GM18907 (cell line): ENCODE data around the gene HOXA5.

Experiments used
- ATAC-seq: cut with Tn5 transposase; IDR thresholded peaks from one replicate; pipeline ENCODE4 v1.9.1; 2021; ENCODE audit warnings: mild to moderate bottlenecking, moderate library complexity; ENCODE audit not compliant: unreplicated experiment

HOXA5 gene

DNA sequence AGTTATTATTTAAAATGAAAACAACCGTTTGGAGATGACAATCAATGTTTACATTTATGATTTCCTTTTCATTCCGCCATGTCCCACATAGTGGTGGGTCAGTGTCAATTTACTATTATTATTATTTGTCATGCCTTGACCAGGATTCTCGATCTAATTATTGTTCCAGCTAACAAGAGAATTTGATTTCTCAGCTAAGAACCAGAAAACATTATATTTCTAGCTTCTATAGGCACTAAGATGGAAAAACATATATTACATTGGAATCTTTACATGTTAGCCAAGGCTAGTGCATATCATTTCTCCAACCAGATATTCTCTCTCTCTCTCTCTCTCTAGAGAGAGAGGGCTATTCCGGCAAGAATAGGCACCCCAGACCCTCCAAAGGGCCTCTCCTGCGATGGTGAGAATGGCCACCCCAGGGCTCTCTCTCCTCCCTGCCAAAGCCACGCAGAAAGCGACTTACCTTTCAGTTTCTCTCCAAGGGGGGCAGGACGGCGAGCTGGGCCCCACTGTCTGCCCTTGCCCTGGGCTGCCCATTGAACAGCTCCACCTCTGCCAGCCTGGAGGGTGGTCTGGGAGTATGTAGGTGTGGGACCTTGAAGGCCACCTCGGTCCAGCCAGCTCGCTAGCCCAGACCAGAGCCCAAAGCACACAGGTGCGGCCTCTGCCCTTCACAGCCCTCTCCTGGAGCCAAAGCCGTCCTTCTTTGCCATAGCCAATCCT is 6.5 kb upstream of the HOXA5 start:
- no peak for ATAC-seq

DNA sequence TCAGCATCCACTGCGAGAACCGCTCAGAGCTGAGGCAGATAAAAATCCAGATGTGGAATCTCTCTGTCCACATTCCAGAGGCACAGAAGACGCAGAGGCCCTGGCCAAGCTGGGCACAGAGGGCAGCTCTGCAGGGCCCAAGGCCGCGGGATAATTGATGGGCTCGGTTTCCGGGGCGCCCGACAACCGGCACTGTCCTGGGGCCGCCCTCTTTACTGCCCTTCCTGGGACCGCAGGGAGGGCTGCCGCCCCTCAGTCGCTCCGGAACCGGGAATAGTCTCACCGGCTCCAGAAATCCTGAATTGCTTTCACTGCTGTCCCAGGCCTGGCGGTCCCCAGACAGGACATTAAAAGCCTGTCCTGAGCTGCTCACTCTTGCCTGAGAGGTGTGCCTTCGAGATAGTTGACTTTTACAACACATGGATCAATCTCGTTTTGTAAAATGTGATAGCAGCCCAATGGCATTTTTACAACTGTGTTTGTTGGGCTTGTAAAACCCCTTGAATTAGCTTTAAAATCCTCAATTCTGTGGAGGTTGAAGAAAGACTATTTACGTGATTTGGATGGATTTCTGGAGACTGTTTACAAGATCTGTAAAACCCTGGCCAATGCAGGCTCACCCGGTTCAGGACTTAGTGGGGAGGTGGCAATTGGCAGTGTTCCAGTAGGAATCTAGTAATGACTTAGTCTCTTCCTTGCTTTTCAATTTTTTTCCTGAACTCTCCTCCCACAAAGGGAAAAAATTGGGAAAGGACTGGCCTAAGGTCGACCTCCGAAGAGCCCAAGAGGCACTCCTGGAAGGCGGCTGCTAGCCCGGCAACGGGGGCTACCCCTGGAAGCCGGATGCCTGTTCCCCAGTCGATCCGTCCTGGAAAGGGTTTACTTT is 5.5 kb upstream of the HOXA5 start:
- no peak for ATAC-seq

DNA sequence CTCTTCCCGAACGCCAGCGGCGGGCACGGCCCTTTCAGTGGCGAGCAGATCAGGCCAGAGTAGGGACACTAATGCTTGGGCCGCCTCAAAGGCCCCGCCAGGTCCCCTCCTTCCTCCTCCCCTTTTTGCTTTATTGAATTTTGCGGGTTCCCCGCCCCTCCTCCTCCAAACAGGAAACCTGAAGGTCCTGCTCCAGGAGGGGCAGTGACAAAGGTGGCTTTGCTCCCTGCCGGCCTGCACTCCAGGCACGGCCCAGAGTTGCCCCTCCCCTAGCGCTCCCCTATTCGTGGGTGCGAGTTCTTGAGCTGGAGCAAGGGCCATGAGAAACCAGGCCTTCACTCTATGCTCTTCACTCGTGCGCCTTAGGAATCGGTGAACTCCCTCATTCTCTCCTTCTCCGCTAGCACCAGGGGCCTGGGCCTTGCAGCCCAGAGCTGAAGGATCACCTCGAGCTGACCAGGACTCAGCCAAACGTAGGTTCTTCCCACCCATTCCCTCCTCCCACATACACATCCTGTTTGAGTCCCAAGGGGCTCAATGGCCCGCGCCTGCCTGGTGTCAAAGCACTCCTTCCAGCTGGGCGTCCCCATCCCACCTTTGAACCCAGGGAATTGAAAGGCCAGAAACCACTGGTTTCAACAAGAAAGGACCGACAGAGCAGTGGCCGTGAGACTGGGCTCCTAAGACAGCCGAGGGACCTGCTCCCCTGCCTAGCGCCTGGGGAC is 4.7 kb upstream of the HOXA5 start:
- ATAC-seq, result no peak

DNA sequence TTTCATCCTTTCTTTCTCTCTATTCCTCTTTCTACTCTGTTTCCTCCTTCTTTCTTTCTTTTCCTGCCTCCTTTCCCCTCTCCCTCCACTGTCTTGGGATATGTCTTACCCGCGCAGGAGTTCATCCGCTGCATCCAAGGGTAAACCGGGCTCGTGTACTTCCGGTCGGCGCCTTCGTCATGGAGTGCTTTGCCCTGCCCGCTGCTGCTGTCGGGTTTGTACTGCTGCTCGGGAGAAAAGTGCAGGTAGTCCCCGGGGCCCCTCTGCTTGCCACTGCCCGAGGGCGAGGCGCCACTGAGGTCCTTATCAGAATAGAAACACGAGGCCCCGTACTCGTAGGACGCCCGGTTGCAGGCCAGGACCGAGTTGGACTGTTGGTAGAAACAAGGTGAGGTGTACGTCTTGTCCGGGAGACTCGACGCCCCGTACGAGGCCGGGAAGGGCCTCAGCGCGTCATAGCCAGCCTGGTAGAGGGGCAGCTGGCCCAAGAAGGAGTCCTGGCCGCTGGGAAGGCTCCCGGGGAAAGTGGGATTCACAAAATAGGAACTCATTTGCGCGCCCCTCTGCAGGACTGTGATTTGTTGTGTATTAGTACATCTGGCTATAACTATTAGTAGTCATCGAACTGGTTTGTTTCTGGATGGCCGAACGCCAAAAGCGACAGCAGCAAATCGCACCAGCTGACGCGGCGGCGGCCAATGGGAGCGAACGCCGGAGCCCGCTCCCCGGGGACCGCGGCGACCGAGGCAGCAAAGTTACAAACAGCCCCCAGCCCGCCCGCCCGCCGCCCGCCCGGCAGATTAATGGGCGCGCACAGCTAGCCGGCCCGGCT is 3.9 kb upstream of the HOXA5 start, which contains the start of gene HOXA6:
Gene HOXA6 (minus strand): TSS at position 576 of the 832 bp plus-strand sequence. CDS start 25 bp downstream, at position 551.
- no peak for ATAC-seq

DNA sequence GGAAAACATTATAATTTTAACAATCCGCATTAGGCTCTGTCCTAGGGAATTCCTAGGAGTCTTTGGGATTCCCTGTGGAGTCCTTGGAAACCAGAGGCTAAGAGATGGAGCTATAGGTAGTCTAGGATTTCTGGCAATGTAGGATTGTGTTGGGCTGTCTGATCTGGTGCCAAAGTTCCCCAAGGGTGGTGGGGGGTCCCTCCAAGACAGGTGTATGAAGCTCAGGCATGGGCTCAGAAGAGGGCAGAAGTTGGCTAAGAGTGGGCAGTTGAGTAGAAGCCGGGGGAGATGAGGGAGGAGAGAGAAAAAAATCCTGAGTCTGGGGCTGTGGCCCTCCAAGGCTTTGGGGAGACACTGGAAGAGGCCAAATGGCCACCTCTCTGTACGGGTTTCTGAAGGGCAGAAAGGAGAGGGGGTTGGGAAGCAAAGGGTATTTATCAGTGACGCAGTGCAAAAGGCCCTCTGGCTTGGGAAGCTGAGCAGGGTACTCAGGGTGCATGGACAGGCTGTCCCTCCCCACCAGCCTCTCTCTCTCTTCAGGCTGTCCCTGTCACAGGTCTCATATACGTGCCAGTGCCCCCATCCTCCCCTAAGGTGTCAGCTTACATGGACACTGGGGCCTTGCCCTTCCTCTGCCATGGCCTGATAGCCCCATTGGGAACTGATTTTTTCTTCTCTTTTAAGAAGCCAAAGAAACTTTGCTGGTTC is 3.2 kb upstream of the HOXA5 start:
- ATAC-seq, result no peak

DNA sequence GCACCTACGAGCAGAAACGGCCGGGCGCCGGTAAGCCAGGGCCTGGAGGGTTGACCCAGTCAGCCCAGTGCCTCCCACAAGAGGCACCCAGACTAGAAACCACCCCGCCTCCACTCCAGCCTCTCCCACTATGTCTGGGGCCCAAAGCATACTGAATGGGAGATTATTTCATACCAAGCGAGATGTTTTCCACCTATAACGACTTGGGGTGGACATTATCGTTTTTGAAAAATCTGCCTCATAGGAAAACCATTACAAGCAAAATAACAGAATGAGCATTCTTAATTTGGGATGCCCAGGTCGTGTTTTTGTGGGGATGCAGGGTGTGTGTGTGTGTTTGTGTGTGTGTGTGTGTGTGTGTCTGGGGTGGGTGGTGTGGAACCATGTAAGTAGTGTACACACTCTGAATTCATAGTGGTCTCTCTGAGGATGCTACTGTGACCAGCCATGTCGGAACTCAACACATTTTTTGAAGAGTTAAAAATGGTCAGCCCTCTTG is 2.5 kb upstream of the HOXA5 start:
- no peak for ATAC-seq

DNA sequence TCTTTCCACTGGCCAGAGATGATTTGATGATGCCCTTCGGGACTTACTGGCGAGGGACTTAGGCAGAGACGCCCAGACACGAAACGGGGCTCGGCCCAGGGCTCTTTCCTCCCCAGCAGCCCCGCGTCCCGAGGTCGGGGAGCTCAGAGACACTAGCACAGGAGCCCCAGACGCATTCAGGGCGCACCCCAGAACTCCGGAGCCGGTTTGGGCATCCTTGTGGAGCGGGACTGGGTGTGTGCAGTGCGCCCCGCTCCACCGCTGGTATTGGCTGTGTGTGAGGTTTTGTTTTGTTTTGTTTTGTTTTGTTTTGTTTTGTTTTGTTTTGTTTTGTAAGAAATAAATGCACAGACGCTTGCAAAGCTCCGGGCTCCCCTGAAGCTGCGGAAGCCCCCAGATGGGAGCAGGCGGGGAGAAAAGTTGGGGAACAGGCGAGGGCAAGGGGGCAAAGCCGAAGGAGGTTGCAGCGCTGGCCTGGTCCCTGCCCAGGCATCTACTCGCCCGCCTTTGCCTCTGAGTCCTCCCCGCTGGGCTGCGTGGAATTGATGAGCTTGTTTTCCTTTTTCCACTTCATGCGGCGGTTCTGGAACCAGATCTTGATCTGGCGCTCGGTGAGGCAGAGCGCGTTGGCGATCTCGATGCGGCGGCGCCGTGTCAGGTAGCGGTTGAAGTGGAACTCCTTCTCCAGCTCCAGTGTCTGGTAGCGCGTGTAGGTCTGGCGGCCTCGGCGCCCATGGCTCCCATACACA is 1.9 kb upstream of the HOXA5 start:
- no peak for ATAC-seq

DNA sequence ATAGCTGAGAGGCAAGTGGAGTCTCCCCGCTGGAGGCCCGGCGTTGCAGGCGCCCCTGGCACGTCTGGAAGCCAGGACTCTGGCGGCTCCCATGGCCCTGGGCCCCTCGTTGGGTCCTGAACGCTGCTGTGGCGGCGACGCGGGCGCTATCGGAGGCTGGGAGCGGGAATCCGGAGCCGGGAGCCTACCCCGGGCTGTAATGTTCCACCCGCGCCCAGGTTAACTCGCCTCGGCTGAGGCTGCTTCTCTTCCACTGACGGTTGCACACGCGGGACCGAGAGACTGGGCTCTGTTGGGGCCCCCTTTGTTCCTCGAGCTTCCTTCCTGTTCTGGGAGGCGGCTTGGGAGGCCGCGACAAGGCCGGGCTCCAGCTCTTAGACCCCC is 1.3 kb upstream of the HOXA5 start:
- no peak for ATAC-seq

DNA sequence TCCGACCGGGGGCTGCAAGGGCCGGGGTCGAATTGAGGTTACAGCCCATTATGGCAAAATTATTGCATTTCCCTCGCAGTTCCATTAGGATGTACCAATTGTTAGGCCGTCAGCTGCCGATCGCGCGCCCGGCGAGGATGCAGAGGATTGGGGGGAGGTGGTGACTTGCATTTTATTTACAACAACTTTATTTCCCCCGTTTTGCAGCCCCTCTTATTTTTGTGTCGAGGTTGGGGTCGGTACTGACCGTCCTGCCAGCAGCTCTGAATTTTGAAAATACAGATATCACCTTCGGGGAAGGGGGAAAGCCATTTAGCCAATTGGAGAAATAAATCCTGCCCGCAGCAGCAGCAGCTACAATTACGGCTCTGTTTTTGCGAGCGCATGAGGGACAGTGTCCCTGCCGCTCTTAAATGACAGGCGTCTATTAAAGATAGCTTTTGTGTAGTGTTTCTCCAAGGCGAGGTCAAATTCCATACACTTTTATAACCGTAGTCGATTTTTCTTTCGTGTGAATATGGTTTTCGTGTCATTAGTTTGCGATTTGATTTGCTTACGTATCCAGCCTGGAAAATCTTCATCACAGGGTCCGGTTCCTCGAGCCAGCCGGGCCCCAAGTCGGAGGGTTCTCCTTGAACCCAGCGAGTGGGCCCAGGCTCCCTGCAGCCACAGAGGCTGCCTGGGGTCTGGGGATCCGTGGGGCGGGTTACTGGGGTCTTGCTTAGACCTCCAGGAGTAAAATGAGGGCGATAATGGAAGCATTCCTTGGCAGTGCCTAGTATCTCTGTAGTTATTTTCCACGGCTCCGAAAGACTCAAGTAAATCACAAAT is 684 bp upstream of the HOXA5 start:
- ATAC-seq, result no peak

DNA sequence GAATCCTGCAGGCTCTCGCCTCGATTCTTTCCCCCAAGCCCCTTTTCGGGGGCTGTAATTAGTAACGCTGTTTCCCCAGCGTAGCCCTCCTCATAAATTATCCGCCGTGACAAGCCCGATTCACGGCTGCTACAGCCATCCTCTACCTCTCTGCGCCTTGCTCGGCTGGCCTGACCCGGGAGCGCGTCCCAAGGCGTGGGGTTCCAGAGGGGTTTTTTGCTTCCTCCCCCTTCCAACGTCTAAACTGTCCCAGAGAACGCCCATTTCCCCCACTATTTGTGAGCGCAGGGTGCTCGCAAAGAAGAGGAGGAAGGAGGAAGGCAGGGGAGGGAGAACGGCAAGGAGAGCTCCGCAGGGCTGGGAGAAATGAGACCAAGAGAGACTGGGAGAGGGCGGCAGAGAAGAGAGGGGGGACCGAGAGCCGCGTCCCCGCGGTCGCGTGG is 880 bp downstream of the HOXA5 start:
- ATAC-seq, result no peak

DNA sequence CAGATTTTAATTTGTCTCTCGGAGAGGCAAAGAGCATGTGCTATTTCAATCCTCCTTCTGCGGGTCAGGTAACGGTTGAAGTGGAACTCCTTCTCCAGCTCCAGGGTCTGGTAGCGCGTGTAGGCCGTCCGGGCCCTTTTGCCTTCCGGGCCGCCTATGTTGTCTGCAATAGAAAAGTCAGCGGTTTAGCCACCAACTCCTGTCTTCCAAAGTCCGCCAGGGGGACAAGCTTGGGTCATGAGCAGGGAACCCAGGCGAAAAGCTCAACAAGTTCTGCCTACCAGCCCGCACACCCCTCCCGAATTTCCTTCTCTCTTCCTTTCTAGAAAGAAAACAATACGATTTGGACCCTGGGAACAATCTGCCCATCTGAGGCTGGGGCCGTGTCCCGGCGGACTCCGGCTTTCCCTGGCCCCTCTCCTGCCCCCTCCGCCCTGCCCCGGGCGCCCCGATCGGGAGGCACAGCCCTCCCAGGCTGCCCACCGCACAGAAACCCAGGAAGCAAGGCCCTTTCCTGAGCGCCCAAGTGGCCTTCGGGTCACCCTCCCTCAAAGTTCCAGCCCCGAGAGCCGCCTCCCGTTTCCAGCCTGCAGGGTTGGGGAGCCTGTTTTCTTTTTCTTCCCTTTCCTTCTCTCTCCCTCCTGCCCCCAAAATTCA is 1.4 kb downstream of the HOXA5 start:
- ATAC-seq, result no peak

DNA sequence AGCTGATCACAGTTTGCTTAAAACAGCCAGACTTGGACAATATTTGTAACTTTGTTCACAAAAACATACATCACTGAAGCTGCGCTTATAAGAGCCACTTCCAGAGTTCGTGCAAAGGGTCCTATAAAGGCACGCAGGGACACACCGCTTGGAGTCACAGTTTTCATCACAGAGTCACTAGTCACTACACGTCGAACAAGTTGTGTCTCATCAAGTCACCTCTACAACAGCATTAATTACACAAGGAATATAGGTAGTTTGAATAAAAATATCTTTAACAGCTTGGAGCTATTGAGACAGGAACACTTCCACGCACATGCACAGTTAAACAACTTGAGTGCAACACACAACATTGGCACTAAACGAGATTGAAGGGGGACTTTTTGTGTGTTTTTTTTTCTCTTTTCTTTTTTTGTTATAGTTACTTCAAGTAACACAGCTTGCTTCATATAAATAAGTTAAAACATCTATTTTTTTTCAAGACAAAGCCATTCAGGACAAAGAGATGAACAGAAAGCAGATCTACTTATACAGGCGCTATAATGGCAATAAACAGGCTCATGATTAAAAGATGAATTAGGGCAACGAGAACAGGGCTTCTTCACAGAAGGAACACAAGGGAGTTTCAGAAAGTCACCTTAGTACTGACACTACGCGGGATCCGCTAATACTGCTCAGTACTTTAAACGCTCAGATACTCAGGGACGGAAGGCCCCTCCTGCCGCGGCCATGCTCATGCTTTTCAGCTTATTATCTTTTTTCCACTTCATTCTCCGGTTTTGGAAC is 2.2 kb downstream of the HOXA5 start:
- ATAC-seq, result no peak

DNA sequence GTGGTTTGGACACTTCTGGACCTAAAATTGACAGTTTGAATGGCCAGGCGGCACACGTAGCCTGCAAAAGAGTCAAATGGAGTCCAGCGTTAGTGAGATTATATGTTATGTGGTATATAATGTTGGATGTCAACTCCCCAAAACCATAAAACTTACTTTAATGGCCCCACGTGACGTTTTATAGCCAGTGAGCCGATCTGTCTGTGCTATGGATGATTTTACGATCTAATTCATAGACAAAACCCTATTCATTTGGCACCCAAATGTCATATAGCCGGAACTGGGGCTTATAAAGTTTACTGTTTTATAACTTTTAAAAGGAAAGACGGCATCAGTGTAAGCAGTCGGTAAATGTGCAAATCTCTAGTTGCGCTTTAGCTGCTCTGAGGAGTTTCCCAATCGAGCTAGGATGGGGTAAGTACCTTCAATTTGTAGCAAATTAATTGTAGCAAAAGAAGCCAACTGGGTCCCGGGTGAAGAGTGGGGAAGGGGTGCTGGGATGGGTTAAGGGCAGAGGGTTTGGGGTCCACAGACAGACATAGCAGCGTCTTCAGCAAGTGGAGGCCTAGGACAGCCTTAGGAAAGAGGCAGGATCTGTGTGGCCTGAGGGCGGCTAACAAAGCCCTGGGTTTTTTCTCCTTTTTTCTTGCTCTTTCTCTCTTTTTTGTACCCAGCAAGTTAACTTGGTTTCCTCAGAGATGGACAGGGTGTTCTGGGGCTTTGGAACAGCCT is 3.2 kb downstream of the HOXA5 start:
- no peak for ATAC-seq

DNA sequence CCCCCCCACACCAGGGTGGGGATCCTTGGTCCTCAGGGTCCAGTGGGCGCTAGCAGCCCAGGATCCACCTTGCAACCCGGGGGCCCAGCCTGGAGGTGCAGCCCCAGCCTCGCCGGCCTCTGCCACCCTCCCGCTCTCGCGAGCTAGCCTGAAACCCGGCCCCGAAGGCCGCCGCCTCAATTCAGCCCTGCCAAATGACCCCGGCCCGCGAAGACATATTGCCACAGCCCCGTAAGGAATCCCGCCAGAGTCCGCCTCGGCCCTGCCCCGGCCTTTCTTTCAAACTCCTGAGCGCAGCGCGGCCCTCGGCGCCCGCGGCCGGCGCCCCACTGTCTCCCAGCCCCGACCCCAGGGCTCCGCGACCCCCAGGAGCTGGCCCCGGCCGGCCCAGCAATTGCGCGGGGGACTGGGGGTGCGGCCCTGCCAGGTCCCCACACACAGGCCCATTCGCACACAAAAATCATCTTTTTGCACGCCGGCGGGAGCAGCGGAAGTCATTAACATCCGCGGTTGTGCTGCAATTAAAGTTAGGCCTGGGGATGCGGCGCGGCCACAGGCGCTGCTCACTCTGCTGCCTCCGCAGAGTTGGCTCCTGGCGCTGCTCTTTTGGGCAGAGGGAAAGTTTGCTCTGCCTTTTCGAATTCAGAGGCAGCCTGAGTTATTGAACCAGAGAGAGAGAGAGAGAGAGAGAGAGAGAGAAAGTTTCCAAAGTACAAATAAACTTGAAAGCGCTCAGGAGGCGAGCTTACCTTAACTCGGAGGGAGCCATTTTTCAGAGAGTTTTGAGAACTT is 4.0 kb downstream of the HOXA5 start:
- no peak for ATAC-seq

DNA sequence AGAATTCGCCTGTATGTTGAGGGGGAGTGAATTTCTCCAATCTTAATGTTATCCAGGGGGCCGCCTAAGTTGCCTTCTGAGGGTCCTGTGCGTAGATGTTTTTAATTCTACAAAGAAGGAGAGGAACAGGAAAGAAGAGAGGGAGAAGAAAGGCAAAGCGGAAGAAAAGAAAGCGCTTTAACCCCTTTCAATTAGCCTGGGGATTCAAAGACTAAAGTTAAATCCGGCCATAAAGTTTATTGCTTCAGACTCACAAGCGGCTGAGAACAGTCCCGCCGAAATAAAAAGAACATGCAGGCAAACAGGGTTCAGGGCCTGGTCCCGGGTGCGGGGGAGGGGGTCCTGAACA is 4.5 kb downstream of the HOXA5 start:
- no peak for ATAC-seq

DNA sequence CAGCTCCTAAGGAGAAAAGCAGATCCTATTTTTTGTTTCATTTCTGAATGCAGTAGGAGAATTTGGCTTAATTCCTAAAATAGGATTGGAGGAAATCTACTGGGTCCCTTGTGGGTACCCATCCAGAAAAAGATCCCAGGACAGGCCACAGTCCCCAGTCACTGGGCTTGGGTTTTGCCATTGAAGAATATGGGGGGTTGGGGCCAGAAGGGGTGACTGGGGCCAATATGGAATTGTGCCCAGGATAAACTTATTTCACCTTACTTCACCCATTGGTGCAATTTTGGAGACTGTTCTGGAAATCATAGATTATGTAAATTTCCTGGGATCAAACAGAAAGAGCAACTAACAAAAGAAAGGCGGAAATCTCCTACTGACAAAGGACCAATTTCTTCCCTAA is 5.0 kb downstream of the HOXA5 start:
- no peak for ATAC-seq
